ENCODE results near the gene RALGAPB.

RALGAPB gene

DNA sequence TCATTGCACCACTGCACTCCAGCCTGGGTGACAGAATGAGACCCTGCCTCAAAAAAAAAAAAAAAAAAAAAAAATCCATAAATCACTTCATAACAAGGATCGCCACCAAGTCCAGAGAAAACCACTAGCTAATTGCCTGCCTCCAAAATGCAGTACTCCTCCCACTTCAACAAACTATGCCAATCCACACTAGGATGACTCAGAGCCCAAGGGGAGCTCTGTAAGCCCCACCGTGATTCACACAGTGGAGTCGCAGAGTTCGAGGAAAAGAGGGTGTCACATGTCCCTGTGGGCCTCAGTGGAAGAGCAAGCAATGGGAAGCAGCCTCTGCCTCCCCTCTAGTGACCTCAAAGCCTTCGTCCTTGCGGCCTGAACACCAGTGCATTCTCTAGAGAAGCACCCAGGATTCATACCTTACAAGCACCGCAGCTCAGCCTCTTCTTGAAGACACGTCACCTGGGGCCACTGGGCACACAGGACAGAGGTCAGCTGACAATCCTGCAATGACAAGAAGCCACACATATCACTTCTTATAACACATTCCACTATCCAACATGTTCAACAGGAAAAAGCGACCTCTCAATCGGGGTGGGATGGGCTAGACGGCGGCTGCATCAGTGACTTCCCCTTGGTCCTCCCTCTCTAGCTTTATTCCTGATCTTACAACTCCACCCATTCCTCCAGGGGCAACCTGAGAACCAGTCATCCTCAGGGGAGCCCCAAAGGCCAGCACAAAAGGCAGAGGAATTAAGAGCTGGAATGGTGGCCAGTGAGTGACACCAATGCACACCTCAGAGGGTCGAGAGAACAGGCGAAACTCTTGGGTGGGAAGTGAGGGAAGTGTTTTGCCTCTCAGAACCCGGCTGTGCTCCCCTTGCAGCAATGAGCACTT, 46.4 kb upstream of the RALGAPB start:
- DNase-seq = no peak
- TF ChIP-seq EZH2 (IDR thresholded peaks at IDR 0.05; ENCODE audit: borderline replicate concordance, low read depth, low read length, severe bottlenecking) (no peak), CTCF (IDR thresholded peaks at IDR 0.05; ENCODE audit: borderline replicate concordance, extremely low read depth, low read length, poor library complexity, severe bottlenecking) (no peak)
- H4K20me1 ChIP-seq (ENCODE audit: insufficient read depth, low read length) = peaks cover 92% of the 10 kb centered on the region
- no peak overlapping the region for H3K4me3 ChIP-seq (ENCODE audit: low read depth in 1 of 2, low read length in 2 of 2)
- H3K4me1 ChIP-seq (ENCODE audit: insufficient read depth, low read length) = peaks cover 22% of the 10 kb centered on the region
- peaks cover 95% of the 10 kb centered on the region for H3K36me3 ChIP-seq (ENCODE audit: insufficient read depth, low read length)
- H3K79me2 ChIP-seq (ENCODE audit: insufficient read depth, low read length) = peaks cover 87% of the 10 kb centered on the region
- H3K9me3 ChIP-seq (ENCODE audit: insufficient read depth, low read length, severe bottlenecking) = no peaks in the 10 kb centered on the region
- H3K27ac ChIP-seq (ENCODE audit: low read length) = no peak overlapping the region
- no peaks in the 10 kb centered on the region for H3K27me3 ChIP-seq (ENCODE audit: insufficient read depth, low read length, poor library complexity)
- H2AFZ ChIP-seq (ENCODE audit: low read depth, low read length) = no peak overlapping the region
- ATAC-seq (ENCODE audit: insufficient read depth, low read depth) = no peak
- H3K4me2 ChIP-seq (ENCODE audit: insufficient read depth, low read length) = no peak overlapping the region
- no peak overlapping the region for H3K9ac ChIP-seq (ENCODE audit: low read depth, low read length)

- Histone ChIP-seq H3K36me3 (ENCODE audit: insufficient read depth, low read length) (peaks cover 95% of the 10 kb centered on the region), H3K4me2 (ENCODE audit: insufficient read depth, low read length) (peak overlapping the region; percentile 27; the same call in 1 of the 2 replicates), H3K27ac (ENCODE audit: low read length) (no peak overlapping the region), H3K4me1 (ENCODE audit: insufficient read depth, low read length) (peaks cover 36% of the 10 kb centered on the region), H3K9me3 (ENCODE audit: insufficient read depth, low read length, severe bottlenecking) (no peaks in the 10 kb centered on the region), H3K79me2 (ENCODE audit: insufficient read depth, low read length) (peaks cover 90% of the 10 kb centered on the region), H2AFZ (ENCODE audit: low read depth, low read length) (no peak overlapping the region), H3K4me3 (ENCODE audit: low read depth in 1 of 2, low read length in 2 of 2) (no peak overlapping the region), H3K9ac (ENCODE audit: low read depth, low read length) (no peak overlapping the region), H3K27me3 (ENCODE audit: insufficient read depth, low read length, poor library complexity) (no peaks in the 10 kb centered on the region), H4K20me1 (ENCODE audit: insufficient read depth, low read length) (peaks cover 92% of the 10 kb centered on the region)
- ATAC-seq (ENCODE audit: insufficient read depth, low read depth) (no peak), DNase-seq (no peak)
- TF ChIP-seq CTCF (IDR thresholded peaks at IDR 0.05; ENCODE audit: borderline replicate concordance, extremely low read depth, low read length, poor library complexity, severe bottlenecking) (no peak), EZH2 (IDR thresholded peaks at IDR 0.05; ENCODE audit: borderline replicate concordance, low read depth, low read length, severe bottlenecking) (no peak)
Observed at GRCh38 chr20:38427655-38428023, 45.0 kb upstream of the RALGAPB start.

GRCh38 chr20:38428800-38429199, 43.8 kb upstream of the RALGAPB start:
- peaks cover 47% of the 10 kb centered on the region for H3K4me1 ChIP-seq (ENCODE audit: insufficient read depth, low read length)
- H3K27ac ChIP-seq (ENCODE audit: low read length) = no peak overlapping the region
- peak overlapping the region; percentile 36; the same call in 1 of the 2 replicates for H3K4me2 ChIP-seq (ENCODE audit: insufficient read depth, low read length)

More at GRCh38 chr20:38428800-38429199, 43.8 kb upstream of the RALGAPB start:
- H3K79me2 ChIP-seq (ENCODE audit: insufficient read depth, low read length) = peaks cover 93% of the 10 kb centered on the region
- TF ChIP-seq EZH2 (IDR thresholded peaks at IDR 0.05; ENCODE audit: borderline replicate concordance, low read depth, low read length, severe bottlenecking) = no peak
- no peak for TF ChIP-seq CTCF (IDR thresholded peaks at IDR 0.05; ENCODE audit: borderline replicate concordance, extremely low read depth, low read length, poor library complexity, severe bottlenecking)
- peaks cover 95% of the 10 kb centered on the region for H3K36me3 ChIP-seq (ENCODE audit: insufficient read depth, low read length)
- DNase-seq (no peak), ATAC-seq (ENCODE audit: insufficient read depth, low read depth) (no peak)
- no peak overlapping the region for H3K9ac ChIP-seq (ENCODE audit: low read depth, low read length)
- H3K4me3 ChIP-seq (ENCODE audit: low read depth in 1 of 2, low read length in 2 of 2) = no peak overlapping the region
- H2AFZ ChIP-seq (ENCODE audit: low read depth, low read length) = no peak overlapping the region
- no peaks in the 10 kb centered on the region for H3K9me3 ChIP-seq (ENCODE audit: insufficient read depth, low read length, severe bottlenecking)
- H3K27me3 ChIP-seq (ENCODE audit: insufficient read depth, low read length, poor library complexity) = no peaks in the 10 kb centered on the region
- peaks cover 94% of the 10 kb centered on the region for H4K20me1 ChIP-seq (ENCODE audit: insufficient read depth, low read length)

Measured in DND-41 (cell line).